Hepatocyte (in vitro differentiated cells): Measurements from ENCODE around the gene ATG4D.

Source experiments
- EZH2 ChIP-seq: fragments of 200-600 bp; sonication (generic); IDR thresholded peaks from 2 replicates; pipeline ENCODE4 v1.6.1; 2016; ENCODE audit warnings: antibody characterized with exemption, mild to moderate bottlenecking, borderline replicate concordance
- EZH2phosphoT487 ChIP-seq: fragments of 200-600 bp; sonication (generic); IDR thresholded peaks from one replicate; pipeline ENCODE4 v1.6.1; 2018; ENCODE audit warnings: antibody characterized with exemption, mild to moderate bottlenecking, low read depth, moderate library complexity; ENCODE audit not compliant: unreplicated experiment, severe bottlenecking
- TF ChIP-seq, protein P1 (sequence below): fragments of 200-600 bp; sonication (generic); IDR thresholded peaks from 2 replicates; pipeline ENCODE4 v1.5.1; 2016; ENCODE audit warnings: antibody characterized with exemption, mild to moderate bottlenecking; ENCODE audit not compliant: poor library complexity

DNA sequence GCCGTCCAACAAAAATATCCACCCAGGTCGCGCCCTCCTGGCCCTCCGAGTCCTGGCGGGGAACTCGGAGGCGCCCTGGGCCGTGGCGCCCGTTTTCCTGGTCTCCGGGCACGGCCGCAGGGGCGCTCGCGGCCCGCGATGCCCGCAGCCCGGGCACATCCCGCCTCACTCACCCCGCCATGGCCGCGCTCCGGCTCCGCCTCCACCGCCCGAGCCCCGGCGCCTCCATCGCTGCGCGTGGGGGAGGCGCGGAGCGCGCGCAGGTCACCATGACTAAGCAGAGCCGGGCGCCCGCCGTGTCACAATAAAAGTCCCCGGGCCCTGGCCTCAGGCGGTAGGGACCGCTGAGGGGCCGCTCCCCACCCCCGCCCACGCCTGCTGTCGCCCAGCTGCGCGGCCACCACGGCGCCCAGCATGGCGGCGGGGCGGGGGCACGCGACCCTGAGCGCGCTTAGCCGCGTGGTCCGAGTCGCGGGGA lies 41.1 kb upstream of the ATG4D start:
- TF ChIP-seq, protein P1, sequence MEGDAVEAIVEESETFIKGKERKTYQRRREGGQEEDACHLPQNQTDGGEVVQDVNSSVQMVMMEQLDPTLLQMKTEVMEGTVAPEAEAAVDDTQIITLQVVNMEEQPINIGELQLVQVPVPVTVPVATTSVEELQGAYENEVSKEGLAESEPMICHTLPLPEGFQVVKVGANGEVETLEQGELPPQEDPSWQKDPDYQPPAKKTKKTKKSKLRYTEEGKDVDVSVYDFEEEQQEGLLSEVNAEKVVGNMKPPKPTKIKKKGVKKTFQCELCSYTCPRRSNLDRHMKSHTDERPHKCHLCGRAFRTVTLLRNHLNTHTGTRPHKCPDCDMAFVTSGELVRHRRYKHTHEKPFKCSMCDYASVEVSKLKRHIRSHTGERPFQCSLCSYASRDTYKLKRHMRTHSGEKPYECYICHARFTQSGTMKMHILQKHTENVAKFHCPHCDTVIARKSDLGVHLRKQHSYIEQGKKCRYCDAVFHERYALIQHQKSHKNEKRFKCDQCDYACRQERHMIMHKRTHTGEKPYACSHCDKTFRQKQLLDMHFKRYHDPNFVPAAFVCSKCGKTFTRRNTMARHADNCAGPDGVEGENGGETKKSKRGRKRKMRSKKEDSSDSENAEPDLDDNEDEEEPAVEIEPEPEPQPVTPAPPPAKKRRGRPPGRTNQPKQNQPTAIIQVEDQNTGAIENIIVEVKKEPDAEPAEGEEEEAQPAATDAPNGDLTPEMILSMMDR = peak; percentile 5
- TF ChIP-seq EZH2 (no peak), EZH2phosphoT487 (no peak)
